GM18861 (cell line): ENCODE data around the gene GGCT.
A peak's percentile ranks its signal among the peaks of the same experiment; 100 is the strongest.
"Not testable (repeated sequence)": the region's sequence is repeated elsewhere in the genome, so short reads cannot be mapped to it uniquely, and the experiment has no call there.

ENCODE experiments used
- ATAC-seq: cut with Tn5 transposase; IDR thresholded peaks from one replicate; pipeline ENCODE4 v1.9.1; 2021; ENCODE audit not compliant: unreplicated experiment

The GGCT gene, protein sequence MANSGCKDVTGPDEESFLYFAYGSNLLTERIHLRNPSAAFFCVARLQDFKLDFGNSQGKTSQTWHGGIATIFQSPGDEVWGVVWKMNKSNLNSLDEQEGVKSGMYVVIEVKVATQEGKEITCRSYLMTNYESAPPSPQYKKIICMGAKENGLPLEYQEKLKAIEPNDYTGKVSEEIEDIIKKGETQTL

DNA sequence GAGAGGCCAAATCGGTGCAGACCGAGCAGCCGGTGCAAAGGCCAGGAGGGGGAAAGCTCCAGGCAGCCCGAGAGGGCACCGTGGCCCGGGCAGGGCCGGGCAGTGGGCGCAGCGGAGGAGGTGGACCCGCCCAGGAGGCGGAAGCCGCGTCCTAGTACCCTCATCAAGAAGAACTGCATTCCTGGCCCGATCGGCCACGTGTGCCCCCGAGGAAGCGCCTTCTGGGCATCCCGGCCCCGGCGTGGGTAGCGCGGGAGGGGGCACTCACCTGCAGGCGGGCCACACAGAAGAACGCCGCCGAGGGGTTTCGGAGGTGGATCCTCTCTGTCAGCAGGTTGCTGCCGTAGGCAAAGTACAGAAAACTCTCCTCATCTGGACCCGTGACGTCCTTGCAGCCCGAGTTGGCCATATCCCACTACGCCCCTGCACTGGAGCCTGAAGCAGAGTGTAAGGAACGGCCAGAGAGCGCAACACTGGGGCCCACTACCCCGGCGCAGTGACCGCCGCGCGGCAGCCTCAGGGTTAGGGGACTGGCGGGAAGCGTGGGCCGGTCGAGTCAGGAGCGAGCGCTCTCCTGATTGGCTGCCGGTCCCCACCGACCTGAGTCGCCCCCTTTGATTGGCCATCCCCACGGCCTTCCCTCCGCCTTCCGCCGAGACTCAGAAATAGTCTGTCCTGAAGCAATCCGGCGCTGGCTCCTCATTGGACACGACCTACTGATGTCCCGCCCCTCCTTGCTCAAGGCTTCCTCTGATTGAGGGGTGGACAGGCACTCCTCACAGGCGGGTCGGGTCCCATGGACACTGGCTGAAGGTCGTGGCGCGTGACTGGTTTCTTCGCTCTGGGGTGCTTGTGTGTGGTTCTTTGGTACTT is at the start of gene GGCT:
Gene GGCT (minus strand): TSS at position 529 of the 873 bp plus-strand sequence. CDS start 120 bp downstream, at position 409.
- ATAC-seq = peak; percentile 97

DNA sequence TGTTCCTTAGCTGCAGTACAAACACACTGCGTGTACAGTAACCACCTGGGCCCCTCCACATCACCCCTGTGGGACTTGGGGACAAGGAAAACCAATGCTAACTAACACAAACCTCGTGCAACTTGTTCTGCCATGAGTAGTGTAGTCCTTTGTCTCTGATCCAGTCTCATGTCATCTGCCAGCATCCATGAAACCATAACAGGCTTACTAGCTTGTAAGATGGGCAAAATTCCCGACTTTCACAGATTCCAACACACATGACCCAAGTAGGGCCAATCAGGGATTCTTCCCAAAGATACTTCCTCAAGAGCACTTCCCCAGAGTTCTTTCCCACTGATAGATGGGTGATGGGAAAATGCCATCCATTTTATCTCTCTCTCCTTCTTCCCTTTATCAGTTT is 48.9 kb upstream of the GGCT start:
- no peak for ATAC-seq

DNA sequence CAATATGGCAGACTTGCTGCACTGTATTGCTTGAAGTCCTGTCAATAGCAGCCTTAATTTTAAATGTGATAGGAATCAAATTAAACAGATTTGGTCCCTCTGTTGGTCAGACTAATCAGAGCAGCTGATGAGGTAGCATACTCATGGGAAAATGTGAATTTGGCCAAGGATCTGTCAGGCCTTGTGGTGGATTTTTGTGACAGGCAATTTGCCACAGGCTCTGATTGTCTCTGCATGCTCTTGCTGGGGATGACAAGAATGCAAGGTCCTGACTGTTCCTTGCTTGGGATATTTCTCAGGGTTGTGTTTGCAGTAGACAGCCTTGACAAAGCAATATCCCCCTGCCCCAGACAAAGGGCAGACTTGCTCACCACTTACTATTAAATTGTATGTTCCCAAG is 48.5 kb upstream of the GGCT start:
- ATAC-seq = no peak

DNA sequence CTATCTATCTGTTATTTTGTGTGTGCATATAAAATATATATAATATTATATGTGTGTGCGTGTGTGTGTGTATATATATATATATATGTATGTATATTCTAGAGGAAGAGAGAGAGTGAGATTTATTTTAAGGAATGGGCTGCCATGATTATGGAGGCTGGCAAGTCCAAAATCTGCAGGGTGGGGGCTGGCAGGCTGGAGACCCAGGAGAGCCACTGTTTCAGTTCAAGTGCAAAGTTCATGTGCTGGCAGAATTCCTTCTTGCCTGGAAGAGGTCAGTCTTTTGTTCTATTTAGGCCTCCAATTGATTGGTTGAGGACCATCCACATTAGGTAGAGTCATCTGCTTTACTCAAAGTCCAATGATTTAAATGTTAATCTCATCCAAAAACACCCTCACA is 47.7 kb upstream of the GGCT start:
- ATAC-seq = no peak

DNA sequence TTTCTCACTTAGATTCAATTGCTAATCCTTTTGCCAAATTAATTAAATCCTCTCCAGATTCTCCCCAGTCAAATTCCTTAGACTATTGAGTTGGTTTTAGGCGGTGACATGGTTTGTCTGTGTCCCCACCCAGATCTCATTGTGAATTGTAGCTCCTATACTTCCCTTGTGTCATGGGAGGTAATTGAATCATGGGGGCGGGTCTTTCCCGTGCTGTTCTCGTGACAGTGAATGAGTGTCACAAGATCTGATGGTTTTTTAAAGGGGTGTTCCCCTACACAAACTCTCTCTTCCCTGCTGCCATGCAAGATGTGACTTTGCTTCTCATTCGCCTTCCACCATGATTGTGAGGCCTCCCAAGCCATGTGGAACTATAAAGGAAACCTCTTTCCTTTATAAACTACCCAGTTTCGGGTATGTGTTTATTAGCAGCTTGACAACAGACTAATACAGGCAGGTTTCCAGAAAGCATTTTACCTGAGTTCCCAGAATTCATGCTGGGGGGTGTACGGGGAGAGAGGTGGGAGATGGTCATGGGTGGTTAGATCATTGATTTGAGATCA is 45.4 kb upstream of the GGCT start:
- ATAC-seq = no peak

DNA sequence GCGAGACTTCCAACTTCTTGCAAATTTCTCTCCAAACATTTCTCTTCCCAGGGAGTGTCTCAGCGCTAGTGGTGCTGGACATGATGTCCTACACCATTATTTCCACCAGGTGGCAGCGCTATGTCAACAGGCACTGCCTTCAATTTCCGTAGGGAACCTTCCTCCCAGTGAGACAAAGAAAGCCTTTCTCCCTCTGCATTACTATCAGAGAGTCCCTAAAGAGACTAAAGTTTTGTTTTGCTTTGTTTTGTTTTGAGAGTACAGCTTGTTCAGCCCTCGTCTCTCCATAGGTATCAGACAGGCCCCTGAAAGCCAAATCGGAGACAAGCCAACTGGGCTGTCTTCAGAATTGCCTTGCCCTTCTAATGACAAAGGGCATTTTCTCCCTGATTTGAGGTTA is 44.2 kb upstream of the GGCT start:
- ATAC-seq = no peak

DNA sequence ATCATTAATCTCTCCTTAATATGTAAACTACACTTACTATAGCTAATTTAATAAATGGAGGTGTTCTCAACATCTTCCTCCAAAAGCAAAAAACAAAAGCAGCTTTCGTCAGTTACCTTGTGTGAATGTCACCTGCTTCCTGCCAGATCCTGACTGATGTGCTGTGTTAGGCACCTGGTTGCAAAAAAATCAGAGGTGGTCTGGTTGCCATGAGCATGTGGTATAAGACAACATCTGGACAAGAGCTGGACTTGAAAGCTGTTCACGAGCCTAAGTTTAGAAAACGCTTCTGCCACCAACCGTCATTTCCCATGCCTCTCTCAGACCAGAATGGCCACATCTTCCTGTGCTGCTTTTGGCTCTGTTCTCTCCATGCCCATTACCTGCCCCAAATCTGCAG is 42.0 kb upstream of the GGCT start:
- ATAC-seq = no peak

DNA sequence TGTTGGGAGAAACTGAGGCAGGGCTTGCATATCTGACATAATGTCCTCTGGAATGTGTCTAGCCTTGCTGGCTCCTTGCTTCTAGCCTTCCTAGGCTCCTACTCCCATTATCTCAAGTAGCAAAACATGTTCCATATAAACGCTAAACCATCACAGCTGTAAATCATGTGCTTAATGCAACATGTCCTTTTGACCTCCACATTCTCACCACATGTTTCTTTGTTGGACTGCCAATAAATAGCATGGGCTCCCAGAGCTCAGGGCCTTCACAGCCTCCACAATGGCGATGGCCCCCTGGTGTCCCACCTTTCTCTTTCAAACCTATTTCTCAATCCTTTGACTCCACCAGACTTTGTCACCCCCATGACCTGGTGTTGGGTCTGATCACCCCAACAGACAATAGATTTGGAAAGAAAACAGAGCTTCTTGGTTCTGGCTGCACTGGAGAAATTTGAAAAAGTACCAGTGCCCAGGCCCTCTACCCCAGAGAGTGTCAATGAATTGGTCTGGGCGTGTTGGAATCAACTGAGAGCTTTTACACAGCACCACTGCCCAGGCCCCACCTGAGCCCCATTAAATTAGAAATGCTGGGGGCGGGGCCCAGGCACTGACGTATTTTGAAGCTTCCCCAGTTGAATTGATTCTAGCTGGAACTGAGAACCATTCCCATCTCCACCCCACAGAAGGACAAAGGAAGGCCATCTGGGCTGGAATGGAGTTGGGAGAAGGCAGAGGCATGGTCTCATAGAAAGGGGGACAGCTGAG is 41.3 kb upstream of the GGCT start:
- ATAC-seq = no peak

DNA sequence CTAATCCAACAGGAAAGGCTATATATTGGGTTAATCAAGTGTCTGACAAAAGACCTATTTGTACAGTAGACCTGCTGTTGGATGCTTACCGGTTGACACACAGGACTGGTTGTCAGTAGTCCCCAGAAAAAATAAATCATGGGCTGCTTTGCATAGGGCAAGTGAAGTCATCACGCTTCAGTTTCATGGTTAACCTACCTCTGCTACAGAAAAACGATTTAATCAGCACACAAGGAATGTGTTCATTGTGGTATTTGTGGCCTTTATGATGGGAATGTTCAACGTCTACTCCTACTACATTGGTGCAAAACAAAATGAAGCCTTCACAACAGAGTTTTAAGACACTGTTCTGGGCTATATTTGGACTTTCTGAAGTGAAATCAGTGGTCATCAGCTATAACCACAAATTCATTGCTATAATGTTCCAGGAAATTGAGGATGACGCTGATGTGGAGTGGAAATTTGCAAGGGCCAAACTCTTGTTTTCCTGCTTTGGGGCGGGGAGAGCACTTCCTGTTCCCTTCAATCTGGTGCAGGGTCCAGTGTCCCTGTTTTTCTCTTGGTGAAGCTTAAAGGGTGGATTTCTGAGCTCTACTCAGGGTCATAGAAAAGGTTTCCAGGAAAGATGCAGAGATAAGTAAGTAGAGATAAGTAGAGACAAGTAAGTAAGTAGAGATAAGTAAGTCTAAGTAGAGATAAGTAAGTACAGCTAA is 39.3 kb upstream of the GGCT start:
- ATAC-seq = no peak

DNA sequence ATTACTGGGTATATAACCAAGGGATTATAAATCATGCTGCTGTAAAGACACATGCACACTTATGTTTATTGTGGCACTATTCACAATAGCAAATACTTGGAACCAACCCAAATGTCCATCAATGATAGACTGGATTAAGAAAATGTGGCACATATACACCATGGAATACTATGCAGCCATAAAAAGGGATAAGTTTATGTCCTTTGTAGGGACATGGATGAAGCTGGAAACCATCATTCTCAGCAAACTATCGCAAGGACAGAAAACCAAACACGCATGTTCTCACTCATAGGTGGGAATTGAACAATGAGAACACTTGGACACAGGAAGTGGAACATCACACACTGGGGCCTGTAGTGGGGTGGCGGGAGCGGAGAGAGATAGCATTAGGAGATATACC is 38.5 kb upstream of the GGCT start:
- ATAC-seq = not testable (repeated sequence)

DNA sequence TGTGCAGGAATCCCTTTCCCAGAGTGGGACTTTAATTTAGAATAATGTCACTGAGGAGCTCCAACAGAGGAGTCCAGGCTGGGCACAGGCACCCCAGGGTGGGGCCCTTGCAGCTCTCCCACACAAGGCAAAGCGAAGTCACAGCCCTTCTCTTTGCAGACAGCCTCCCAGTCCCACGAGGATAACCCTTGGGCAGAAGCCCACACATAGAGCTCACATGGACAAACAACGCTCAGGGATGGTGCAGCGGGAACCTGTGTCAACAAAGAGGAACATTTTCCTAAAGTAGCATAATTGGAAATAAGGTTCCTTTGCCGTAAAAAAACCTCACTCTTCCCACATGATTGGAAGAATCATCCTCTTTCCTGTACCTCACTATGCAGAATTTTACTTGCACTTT is 29.3 kb upstream of the GGCT start:
- ATAC-seq = no peak

DNA sequence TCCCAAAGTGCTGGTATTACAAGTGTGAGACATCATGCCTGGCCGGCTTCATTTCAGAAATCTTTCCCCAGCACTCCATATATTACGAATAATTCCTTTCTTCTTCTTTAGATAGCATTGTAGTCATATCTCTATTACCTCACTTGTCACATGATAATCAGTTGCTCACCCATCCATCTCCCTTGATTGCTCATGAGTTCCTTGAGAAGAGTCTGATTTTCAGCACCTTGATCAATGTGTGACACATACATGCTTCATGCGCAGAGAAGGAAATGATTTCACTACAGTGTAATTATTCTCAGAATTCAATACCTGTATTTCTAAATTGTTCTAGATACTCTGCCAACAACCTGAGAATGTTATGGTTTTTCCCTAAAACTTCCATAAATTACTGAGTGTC is 26.7 kb upstream of the GGCT start:
- no peak for ATAC-seq

DNA sequence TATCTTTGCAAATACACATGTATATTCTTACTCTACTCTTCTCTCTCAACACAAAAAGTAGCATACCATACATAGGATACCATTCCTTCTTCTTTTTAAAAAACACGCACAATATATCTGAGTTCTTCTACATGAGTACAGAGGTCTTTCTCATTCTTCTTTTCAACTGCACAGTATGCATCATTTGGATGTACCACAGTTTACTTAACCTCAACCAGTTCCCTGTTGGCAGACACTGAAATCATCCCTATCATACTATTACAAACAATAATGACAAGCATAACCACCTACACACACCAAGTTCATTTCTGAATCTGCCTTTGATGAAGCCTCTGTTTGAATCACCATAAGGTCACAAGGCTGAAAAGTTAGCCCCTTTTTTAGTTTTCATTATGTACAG is 25.7 kb upstream of the GGCT start:
- no peak for ATAC-seq

DNA sequence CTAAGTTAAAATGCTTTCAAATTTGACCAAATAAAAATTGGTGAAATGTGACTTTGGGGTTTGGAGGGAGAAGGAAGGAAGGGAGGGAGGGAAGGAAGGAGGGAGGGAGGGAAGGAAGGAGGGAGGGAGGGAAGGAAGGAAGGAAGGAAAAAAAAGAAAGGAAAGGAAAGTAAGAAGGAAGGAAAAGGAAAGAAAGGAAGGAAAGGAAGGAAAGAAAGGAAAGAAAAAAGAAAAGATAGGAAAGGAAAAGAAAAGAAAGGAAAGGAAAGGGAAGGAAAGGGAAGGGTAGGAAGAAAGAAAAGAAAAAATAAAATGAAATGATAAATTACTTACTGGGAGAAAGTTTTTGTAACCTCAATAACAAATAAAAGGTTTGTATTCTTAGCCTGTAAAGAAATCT is 24.1 kb upstream of the GGCT start:
- no peak for ATAC-seq

DNA sequence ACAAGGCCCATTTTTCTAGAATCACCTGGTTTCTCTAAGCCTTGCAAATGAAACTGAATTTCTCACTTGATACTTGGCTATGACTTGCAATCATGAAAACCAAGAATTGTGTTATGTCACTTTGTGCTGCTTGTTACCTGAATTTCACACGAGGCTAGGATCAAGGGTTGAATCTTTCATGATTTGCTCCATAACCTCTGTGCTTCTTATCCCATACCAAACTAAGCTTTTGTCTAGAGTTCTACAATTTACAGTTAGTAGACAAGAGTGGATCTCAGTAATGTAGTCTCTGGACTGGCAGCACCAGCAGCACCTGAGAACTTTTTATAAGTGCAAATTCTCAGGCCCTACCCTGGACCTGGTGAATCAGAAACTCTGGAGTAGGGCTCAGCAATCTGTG is 22.7 kb upstream of the GGCT start:
- not testable (repeated sequence) for ATAC-seq

DNA sequence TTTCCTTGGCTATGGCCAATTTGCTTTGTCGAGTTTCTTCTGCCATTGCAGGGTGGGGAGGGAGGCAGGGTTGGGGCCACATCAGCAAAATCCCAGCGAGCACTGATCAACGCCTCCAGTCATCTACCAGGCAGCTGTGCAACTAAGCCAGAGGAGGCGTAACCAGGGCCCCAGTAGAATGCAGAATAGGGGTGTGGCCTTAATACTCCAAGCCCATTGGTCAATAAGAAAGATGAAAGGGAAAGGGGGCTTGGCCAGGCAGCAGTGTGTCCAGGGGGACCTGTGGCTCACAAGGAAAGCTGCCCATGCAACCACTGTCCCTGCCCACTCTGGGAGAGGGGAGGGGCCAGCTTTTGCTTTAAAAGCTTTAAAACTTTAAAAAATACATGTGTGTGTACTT is 21.5 kb upstream of the GGCT start:
- ATAC-seq = no peak

DNA sequence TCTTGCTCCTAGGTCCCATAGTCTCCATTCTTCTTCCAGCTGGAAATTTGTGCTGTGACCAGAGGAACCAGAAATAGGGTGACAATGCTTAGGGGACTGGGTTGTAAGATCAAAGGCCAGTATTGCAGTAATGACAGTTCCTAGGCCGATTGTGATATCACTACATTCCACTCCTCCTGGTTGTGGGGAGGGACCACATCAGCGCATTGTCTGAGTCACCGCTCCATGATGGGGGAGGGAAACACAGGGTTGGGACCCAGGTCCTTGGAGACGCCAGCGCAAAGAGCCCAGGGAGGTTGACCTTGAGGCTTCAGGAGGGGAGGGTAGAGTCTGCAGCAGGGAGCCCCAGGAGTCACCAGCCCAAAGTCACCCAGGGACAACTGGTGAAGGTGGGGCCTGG is 20.8 kb upstream of the GGCT start:
- ATAC-seq = no peak

DNA sequence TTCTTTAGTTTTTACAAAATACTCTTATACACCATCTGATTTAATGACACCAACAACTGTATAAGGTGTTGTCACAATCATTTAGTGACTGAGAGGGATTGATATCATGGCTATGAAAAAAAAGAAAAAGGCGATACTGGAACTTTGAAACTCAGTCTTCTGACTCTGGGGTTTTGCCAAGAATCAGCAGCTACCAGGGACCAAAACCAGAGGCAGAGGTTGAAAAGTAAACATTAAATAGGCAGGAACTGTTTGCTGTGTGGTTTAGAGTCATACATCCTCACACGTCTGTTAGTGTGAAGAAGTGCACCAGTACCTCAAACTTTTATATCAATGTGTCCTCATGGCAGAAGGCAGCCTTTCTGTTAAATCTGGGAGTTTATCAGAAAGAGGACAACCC is 19.9 kb upstream of the GGCT start:
- ATAC-seq = no peak

DNA sequence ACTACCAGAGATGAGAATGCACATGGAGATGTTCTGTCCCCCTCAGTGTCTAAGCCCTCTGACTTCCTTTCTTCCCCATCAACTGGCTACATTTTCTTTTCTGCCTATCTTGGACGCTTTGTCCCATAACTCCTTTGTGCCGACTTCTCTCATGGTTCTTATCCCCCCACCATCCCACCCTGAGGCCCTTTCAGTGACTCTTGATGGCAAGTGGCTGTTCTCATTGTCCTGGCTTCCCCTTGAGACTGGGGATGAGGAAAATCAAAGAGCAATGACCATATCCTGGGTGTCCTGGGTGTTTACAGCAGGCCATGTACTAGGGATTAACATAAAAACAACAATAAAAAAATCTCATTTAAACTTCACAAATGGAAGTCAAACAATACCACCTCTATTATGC is 18.8 kb upstream of the GGCT start:
- no peak for ATAC-seq

DNA sequence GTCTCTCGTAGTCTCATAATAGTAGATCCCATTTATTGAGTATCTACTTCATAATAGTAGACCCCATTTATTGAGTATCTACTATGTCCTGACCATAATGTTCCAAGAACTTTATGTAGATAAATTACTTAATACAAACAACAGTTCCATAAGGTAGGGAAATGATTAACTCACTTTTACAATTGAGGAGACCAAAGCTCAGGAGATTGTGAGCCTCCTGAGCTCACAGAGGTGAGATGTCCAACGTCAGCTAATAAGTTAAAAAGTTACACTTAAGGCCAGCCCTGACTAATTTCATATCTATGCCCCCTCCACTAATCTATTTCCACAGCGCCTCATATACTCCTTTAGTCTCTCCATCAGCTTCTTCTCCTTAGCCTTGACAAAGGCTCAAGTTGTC is 17.5 kb upstream of the GGCT start:
- no peak for ATAC-seq

DNA sequence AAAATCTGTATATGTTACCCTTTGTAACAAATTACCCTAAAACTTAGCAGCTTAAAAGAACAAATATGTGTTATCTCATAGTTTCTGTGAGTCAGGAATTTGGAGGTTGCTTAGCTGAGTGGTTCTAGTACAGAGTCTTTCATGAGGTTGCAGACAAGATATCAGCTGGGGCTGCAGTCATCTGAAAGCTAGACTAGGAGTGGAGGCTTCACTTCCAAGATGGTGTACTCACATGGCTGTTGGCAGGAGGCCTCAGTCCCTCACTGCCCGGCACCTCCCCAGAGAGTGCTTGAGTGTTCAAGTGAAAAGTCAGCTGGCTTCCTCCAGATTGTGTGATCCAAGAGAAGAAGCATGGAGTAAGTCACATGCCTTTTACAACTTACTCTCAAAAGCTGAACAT is 16.9 kb upstream of the GGCT start:
- ATAC-seq = no peak
